ENCODE data around the gene MIXL1.

- TF ChIP-seq CTCF (conservative IDR thresholded peaks at IDR 0.05; ENCODE audit: low read depth in 2 of 2) = no peak
- TF ChIP-seq EZH2 (IDR thresholded peaks at IDR 0.05; ENCODE audit: low read depth, unreplicated experiment) = no peak
- no peak for TF ChIP-seq POLR2AphosphoS5 (IDR thresholded peaks at IDR 0.05; ENCODE audit: low read depth)
- no peak for TF ChIP-seq JUNB (IDR thresholded peaks at IDR 0.05; ENCODE audit: unreplicated experiment)
- TF ChIP-seq REST (IDR thresholded peaks at IDR 0.05; ENCODE audit: unreplicated experiment) = no peak
- TF ChIP-seq ETS1 (IDR thresholded peaks at IDR 0.05) = no peak
- no peak for TF ChIP-seq ZNF331 (CRISPR knock-in tag; IDR thresholded peaks at IDR 0.05; ENCODE audit: low read depth)
Observed at GRCh38 chr1:226276077-226276682, 52.7 kb downstream of the MIXL1 start.

Data from GM23338 (cell line).